Astrocyte (in vitro differentiated cells and primary cell): ENCODE results near the gene HOXC9.

Experiments
- CTCF ChIP-seq: IDR thresholded peaks from 2 replicates; pipeline ENCODE4 v1.5.1; 2011; ENCODE audit warnings: low read depth, mild to moderate bottlenecking, inconsistent platforms, low read length, moderate library complexity; ENCODE audit not compliant: insufficient read depth
- EZH2 ChIP-seq: IDR thresholded peaks from 2 replicates; pipeline ENCODE4 v1.6.1; 2012; ENCODE audit warnings: mild to moderate bottlenecking, low read length, inconsistent platforms; ENCODE audit not compliant: insufficient read depth

- TF ChIP-seq CTCF (no peak), EZH2 (no peak)
These were observed 45.9 kb upstream of the HOXC9 start for GRCh38 chr12:53953831-53954693.
